ENCODE measurements around the gene CCSER2.

Gene CCSER2

GRCh38 chr10:84511709-84512285 is 183.4 kb downstream of the CCSER2 start:
- peaks cover 2 to 41% of the 10 kb centered on the region in 2 experiments for H3K36me3 ChIP-seq (ENCODE audit: control insufficient read depth in 1 of 2, insufficient read depth in 2 of 2, low read depth in 1 of 2, low read length in 2 of 2)
- no peaks in the 10 kb centered on the region for H3K9me3 ChIP-seq (ENCODE audit: control insufficient read depth, low read length)
- no peak overlapping the region for H4K91ac ChIP-seq (ENCODE audit: low read length)
- peaks cover 6% of the 10 kb centered on the region for H3K79me1 ChIP-seq (replicated peaks; ENCODE audit: low read length, poor library complexity, severe bottlenecking)
- WGBS: over 99% methylated on average over 4 of the region's 5 CpGs
- H3K23ac ChIP-seq (ENCODE audit: low read length in 2 of 2): no peak overlapping the region
- H3K18ac ChIP-seq (ENCODE audit: low read depth in 1 of 2, low read length in 2 of 2): no peak overlapping the region
- no peak overlapping the region for H3K9ac ChIP-seq (ENCODE audit: low read length)
- H4K8ac ChIP-seq (ENCODE audit: low read length): no peak overlapping the region
- H2BK120ac ChIP-seq (ENCODE audit: low read depth, low read length): no peak overlapping the region
- no peak overlapping the region for H2AK5ac ChIP-seq (ENCODE audit: low read length, severe bottlenecking)
- H2BK5ac ChIP-seq (ENCODE audit: low read depth, low read length, poor library complexity, severe bottlenecking): no peak overlapping the region
- H3K27ac ChIP-seq (ENCODE audit: low read length, poor library complexity, severe bottlenecking): no peak overlapping the region
- H3K14ac ChIP-seq (ENCODE audit: low read length in 2 of 2): no peak overlapping the region
- H3K4me3 ChIP-seq (ENCODE audit: insufficient read depth in 1 of 2, low read depth in 1 of 2, low read length in 2 of 2): no peak overlapping the region
- H2BK15ac ChIP-seq (ENCODE audit: low read depth, poor library complexity, severe bottlenecking): no peak overlapping the region
- no peak overlapping the region for H3K4ac ChIP-seq (ENCODE audit: low read depth in 1 of 2, low read length in 2 of 2)
- H3K4me2 ChIP-seq (ENCODE audit: low read length, poor library complexity, severe bottlenecking): no peak overlapping the region
- H2BK12ac ChIP-seq (ENCODE audit: low read length in 2 of 2): no peak overlapping the region
- no peak for DNase-seq
- H3K27me3 ChIP-seq (ENCODE audit: control insufficient read depth in 1 of 2, insufficient read depth in 1 of 2, low read length in 2 of 2): no peaks in the 10 kb centered on the region
- peaks cover 2% of the 10 kb centered on the region for H3K4me1 ChIP-seq (ENCODE audit: control insufficient read depth, insufficient read depth, low read depth, low read length)
- H2AFZ ChIP-seq (ENCODE audit: low read depth, low read length): no peak overlapping the region

- 92% methylated on average over 2 of the region's 4 CpGs for WGBS
Observed at GRCh38 chr10:84517554-84517953, 189.2 kb downstream of the CCSER2 start.

GRCh38 chr10:84519235-84519634 is 190.8 kb downstream of the CCSER2 start:
- Histone ChIP-seq H3K4me2 (ENCODE audit: low read length, poor library complexity, severe bottlenecking) (no peak overlapping the region), H4K8ac (ENCODE audit: low read length) (no peak overlapping the region), H3K9ac (ENCODE audit: low read length) (no peak overlapping the region), H2BK5ac (ENCODE audit: low read depth, low read length, poor library complexity, severe bottlenecking) (no peak overlapping the region), H3K4me1 (ENCODE audit: control insufficient read depth, insufficient read depth, low read depth, low read length) (peaks cover 8% of the 10 kb centered on the region), H2BK120ac (ENCODE audit: low read depth, low read length) (no peak overlapping the region), H3K27me3 (ENCODE audit: control insufficient read depth in 1 of 2, insufficient read depth in 1 of 2, low read length in 2 of 2) (no peaks in the 10 kb centered on the region), H4K91ac (ENCODE audit: low read length) (no peak overlapping the region), H3K36me3 (ENCODE audit: control insufficient read depth in 1 of 2, insufficient read depth in 2 of 2, low read depth in 1 of 2, low read length in 2 of 2) (peaks cover 0 to 23% of the 10 kb centered on the region in 2 experiments), H2BK12ac (ENCODE audit: low read length in 2 of 2) (no peak overlapping the region), H3K4me3 (ENCODE audit: insufficient read depth in 1 of 2, low read depth in 1 of 2, low read length in 2 of 2) (no peak overlapping the region), H3K27ac (ENCODE audit: low read length, poor library complexity, severe bottlenecking) (no peak overlapping the region), H3K23ac (ENCODE audit: low read length in 2 of 2) (no peak overlapping the region), H3K4ac (ENCODE audit: low read depth in 1 of 2, low read length in 2 of 2) (no peak overlapping the region), H2AFZ (ENCODE audit: low read depth, low read length) (no peak overlapping the region), H2BK15ac (ENCODE audit: low read depth, poor library complexity, severe bottlenecking) (no peak overlapping the region), H3K14ac (ENCODE audit: low read length in 2 of 2) (no peak overlapping the region), H3K9me3 (ENCODE audit: control insufficient read depth, low read length) (no peaks in the 10 kb centered on the region), H2AK5ac (ENCODE audit: low read length, severe bottlenecking) (no peak overlapping the region), H3K79me1 (replicated peaks; ENCODE audit: low read length, poor library complexity, severe bottlenecking) (peaks cover 1% of the 10 kb centered on the region), H3K18ac (ENCODE audit: low read depth in 1 of 2, low read length in 2 of 2) (no peak overlapping the region)
- no peak for DNase-seq
- WGBS: 100% methylated on average over 1 of the region's 3 CpGs

More at GRCh38 chr10:84517554-84517953, 189.2 kb downstream of the CCSER2 start:
- Histone ChIP-seq H2BK12ac (ENCODE audit: low read length in 2 of 2) (no peak overlapping the region), H3K4ac (ENCODE audit: low read depth in 1 of 2, low read length in 2 of 2) (no peak overlapping the region), H3K4me1 (ENCODE audit: control insufficient read depth, insufficient read depth, low read depth, low read length) (peaks cover 2% of the 10 kb centered on the region), H2BK15ac (ENCODE audit: low read depth, poor library complexity, severe bottlenecking) (no peak overlapping the region), H2AFZ (ENCODE audit: low read depth, low read length) (no peak overlapping the region), H3K27me3 (ENCODE audit: control insufficient read depth in 1 of 2, insufficient read depth in 1 of 2, low read length in 2 of 2) (no peaks in the 10 kb centered on the region), H2AK5ac (ENCODE audit: low read length, severe bottlenecking) (no peak overlapping the region), H3K9me3 (ENCODE audit: control insufficient read depth, low read length) (no peaks in the 10 kb centered on the region), H2BK120ac (ENCODE audit: low read depth, low read length) (no peak overlapping the region), H3K18ac (ENCODE audit: low read depth in 1 of 2, low read length in 2 of 2) (no peak overlapping the region), H4K8ac (ENCODE audit: low read length) (no peak overlapping the region), H3K36me3 (ENCODE audit: control insufficient read depth in 1 of 2, insufficient read depth in 2 of 2, low read depth in 1 of 2, low read length in 2 of 2) (peaks cover 2 to 38% of the 10 kb centered on the region in 2 experiments), H3K4me2 (ENCODE audit: low read length, poor library complexity, severe bottlenecking) (no peak overlapping the region), H3K79me1 (replicated peaks; ENCODE audit: low read length, poor library complexity, severe bottlenecking) (peaks cover 4% of the 10 kb centered on the region), H3K4me3 (ENCODE audit: insufficient read depth in 1 of 2, low read depth in 1 of 2, low read length in 2 of 2) (no peak overlapping the region), H3K27ac (ENCODE audit: low read length, poor library complexity, severe bottlenecking) (no peak overlapping the region), H2BK5ac (ENCODE audit: low read depth, low read length, poor library complexity, severe bottlenecking) (no peak overlapping the region), H3K14ac (ENCODE audit: low read length in 2 of 2) (no peak overlapping the region), H4K91ac (ENCODE audit: low read length) (no peak overlapping the region), H3K9ac (ENCODE audit: low read length) (no peak overlapping the region), H3K23ac (ENCODE audit: low read length in 2 of 2) (no peak overlapping the region)
- no peak for DNase-seq

GRCh38 chr10:84521013-84521412 is 192.6 kb downstream of the CCSER2 start:
- no peak overlapping the region for H4K8ac ChIP-seq (ENCODE audit: low read length)
- H3K14ac ChIP-seq (ENCODE audit: low read length in 2 of 2): no peak overlapping the region
- H3K4me2 ChIP-seq (ENCODE audit: low read length, poor library complexity, severe bottlenecking): no peak overlapping the region
- H3K23ac ChIP-seq (ENCODE audit: low read length in 2 of 2): no peak overlapping the region
- peaks cover 0 to 10% of the 10 kb centered on the region in 2 experiments for H3K36me3 ChIP-seq (ENCODE audit: control insufficient read depth in 1 of 2, insufficient read depth in 2 of 2, low read depth in 1 of 2, low read length in 2 of 2)
- no peak overlapping the region for H3K18ac ChIP-seq (ENCODE audit: low read depth in 1 of 2, low read length in 2 of 2)
- no peak for DNase-seq
- H3K4ac ChIP-seq (ENCODE audit: low read depth in 1 of 2, low read length in 2 of 2): no peak overlapping the region
- no peak overlapping the region for H2BK15ac ChIP-seq (ENCODE audit: low read depth, poor library complexity, severe bottlenecking)
- 86% methylated on average over 4 of the region's 8 CpGs for WGBS
- H3K27me3 ChIP-seq (ENCODE audit: control insufficient read depth in 1 of 2, insufficient read depth in 1 of 2, low read length in 2 of 2): no peaks in the 10 kb centered on the region
- H2BK120ac ChIP-seq (ENCODE audit: low read depth, low read length): no peak overlapping the region
- no peak overlapping the region for H3K4me3 ChIP-seq (ENCODE audit: insufficient read depth in 1 of 2, low read depth in 1 of 2, low read length in 2 of 2)
- H3K27ac ChIP-seq (ENCODE audit: low read length, poor library complexity, severe bottlenecking): no peak overlapping the region
- H2BK5ac ChIP-seq (ENCODE audit: low read depth, low read length, poor library complexity, severe bottlenecking): no peak overlapping the region
- H3K79me1 ChIP-seq (replicated peaks; ENCODE audit: low read length, poor library complexity, severe bottlenecking): no peaks in the 10 kb centered on the region
- H3K9me3 ChIP-seq (ENCODE audit: control insufficient read depth, low read length): peaks cover under 1% of the 10 kb centered on the region
- no peak overlapping the region for H2AFZ ChIP-seq (ENCODE audit: low read depth, low read length)
- peaks cover 8% of the 10 kb centered on the region for H3K4me1 ChIP-seq (ENCODE audit: control insufficient read depth, insufficient read depth, low read depth, low read length)
- H3K9ac ChIP-seq (ENCODE audit: low read length): no peak overlapping the region
- H4K91ac ChIP-seq (ENCODE audit: low read length): no peak overlapping the region
- no peak overlapping the region for H2BK12ac ChIP-seq (ENCODE audit: low read length in 2 of 2)
- no peak overlapping the region for H2AK5ac ChIP-seq (ENCODE audit: low read length, severe bottlenecking)
